Activated CD4-positive, alpha-beta T cell treated with anti-CD3 and anti-CD28 coated beads, Interleukin-2, amount 50 U/mL, for 16 hours (primary cell): ENCODE data around the gene KCNJ16.

Experiments
- DNase-seq: peaks from one replicate; pipeline ENCODE4 v3.0.0-alpha.2; 2020

KCNJ16 gene

DNA sequence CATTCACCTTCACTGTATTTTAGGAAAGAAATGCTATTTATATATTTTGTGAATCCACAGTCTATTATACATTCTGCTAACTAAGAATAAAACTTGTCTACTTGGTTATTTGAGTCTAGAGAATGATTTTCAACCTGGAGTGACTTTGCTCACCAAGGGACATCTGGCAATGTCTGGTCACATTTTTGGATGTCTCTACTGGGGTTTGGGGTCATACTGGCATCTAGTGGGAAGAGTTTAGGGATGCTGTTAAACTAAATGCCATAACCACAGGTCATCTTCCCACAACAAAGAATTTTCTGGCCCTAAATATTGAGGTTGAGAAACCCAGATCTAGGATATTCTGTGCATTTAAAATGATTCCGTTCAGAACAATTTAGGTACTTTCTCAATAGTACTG lies 26.0 kb downstream of the KCNJ16 start:
- no peak for DNase-seq

DNA sequence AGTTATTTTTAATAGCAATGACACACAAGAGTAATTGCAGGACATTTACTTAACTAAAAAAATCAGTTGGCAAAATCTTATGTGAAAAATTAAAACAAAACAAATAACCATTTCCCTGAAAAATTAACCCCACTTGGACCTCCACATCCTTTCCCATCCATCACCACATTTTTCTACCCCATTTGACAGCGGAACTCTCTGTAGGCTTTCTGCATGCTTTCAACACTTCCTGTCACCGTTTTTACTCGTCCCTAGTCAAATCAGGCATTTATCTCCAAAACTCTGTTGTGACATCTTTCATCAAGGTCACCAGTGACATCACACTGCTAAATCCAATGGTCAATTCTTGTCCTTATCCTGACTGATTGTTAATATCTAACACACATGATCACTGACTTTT lies 27.5 kb downstream of the KCNJ16 start:
- no peak for DNase-seq

DNA sequence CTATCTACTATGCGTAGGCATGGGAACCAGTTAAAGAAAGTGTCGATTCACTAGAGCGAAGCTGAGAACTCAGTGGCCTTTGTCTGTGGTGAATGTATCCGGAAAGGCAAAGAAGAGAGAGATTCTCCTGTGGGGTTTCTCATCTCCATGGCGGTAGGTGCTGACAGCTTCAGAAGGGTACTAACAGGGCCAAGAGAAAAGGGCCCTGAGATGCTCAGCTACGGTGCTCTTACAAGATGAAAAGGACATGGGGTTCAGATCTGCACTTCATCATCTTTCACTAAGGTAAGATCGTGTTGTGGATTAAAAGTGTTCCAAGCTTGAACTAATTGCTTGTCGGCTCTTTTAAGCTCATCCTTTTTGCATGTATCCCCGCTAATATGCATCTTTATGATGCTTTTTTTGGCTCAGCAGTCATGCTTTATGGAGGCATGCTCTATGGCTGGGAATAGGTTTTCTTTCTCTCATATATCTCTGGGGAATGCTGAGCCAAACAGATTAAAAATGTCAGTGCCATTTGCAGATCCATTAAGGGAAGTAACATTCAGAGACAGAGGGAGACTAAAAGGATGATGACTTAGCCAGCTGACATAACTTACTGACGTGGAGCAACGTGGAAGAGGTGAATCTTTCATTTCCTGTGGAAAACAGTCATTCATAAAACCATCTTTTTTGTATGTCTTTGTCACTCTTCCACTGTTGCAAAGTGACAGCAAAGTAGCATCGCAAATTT lies 29.9 kb downstream of the KCNJ16 start:
- DNase-seq: no peak

DNA sequence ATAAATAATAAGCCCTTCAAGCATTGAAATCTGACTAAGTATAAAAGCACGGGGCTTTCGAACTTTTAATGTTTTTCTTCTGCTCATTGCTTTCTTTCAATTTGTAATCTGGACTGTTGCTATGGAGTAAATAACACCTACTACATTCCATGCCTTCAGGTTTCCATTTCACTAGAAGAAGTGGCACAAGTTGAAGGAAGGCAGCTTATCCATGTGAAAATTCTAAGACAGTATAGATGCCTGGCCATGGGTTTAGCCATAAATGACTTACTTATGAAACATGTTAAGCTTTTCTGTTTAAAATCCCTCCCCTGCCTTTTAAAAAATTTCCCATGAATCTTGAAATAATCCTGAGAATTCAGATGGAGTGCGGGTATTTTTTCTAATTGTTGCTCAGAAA lies 30.6 kb downstream of the KCNJ16 start:
- no peak for DNase-seq

DNA sequence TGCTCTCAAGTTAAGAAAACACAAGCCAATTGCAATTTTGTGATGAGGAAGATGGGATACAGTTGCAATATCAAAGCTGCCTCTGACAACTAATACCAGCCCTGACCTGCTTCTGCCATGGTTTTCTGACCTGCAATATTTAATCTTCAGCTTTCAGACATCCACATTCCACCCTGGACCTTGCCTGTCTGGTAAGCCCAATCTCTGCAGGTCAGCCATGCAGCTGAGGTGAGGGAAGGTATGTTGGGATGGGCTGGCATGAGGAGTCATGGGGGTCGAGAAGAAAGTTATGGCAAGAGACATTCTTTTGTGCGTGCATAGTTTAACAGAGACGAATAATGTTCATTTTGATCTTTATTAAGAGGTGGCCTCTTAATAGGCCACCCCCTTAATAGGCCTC lies 31.5 kb downstream of the KCNJ16 start:
- DNase-seq: no peak

DNA sequence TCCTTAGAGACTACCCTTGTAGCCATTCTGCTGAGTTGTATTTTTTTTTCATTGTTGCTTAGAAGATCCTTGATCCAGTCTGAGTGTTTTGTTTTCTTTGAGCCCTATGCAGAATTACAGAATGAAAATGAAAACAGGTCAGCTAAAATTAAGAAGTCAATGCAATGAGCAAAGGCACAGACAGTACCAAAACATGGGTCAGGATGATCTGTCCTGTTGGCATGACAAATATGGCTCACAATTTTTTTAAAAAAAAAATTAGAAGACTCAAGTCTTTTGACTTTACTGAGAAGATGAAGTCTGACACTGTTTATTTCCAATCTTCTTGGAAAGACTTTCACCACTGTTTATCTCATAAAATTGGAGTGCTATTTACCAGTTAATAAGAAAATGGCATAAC lies 32.4 kb downstream of the KCNJ16 start:
- DNase-seq: no peak

DNA sequence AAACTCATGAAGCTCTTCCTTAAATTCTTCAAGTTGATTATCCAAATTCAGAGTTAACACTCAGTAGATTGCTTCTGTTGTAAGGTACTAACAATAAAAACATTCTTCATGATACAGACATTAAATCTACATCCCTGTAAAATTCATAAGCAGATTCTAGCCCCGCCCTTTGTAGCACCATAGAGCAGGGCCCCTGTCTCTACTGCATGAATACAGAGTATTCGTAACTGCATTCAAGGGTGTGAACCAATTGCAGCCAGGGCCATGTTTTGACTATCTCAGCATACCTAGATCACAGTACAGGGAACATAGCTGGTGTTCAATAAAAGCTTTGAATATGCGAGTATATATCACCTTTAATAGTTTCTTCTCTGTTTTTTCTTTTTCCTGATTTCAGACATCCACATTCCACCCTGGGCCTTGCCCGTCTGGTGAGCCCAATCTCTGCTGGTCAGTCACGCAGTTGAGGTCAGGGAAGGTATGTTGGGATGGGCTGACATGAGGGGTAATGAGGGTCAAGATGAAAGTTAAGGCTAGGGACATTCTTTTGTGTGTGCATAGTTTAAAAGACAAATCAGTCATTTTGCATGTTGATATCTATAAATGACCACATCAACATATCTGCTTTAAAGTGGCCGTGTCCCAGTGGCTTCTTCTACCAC lies 33.0 kb downstream of the KCNJ16 start:
- DNase-seq: no peak

DNA sequence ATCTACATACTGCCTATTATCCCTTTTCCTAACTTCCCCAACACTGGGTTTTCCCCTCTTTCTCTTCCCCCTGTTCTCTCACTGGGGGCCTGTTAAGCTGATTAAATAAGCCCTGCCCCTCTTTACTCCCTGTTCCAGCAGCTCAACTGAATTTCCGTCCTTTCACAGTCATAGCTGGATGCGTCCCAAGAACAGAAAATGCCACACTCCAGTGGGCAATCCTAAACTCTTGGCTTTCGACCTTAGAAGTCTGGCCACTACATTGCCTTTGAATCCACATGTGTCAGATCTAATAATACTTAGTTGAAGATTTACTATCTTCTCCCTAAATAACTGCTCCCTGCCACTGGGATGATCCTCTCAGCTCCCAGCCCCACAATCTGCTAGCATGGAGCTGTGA lies 34.5 kb downstream of the KCNJ16 start:
- DNase-seq: no peak

DNA sequence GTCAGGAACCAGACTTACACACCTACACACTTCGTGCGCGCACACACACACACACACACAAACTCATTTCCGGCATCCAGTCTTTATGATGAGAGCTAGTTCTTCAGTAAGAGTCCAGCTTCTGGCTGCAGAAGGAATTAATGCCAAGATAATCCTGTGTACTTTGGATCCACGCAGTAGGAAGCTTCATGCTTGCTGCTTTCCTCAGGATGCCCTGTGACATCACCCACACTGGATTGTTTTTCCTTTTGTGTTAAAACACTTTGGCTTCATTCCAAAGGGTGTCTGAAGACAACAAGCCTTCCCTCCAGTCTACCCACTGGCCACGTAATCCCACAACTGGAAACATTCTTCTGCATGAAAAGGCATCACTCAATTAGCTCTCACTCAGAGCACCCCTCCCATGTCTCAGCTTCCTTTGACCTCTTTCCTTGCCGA lies 35.4 kb downstream of the KCNJ16 start:
- no peak for DNase-seq

DNA sequence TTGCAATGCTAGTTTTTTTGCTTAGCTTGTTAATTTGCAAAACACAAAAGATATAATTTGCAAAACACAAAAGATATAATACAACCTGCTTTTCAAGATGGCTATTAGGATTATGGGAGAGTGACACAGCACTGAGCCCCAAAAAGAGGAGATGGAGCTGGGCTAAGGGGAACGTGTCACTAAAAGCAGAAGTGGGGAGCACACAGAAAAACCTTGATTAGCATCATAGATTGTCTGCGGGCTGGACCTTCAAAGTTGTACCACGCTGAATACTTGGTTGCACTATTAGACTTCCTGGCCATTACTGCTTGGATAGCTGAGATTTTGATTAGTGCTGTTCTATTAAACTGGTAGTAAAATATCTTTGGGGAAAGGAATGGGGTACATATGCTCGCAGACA lies 36.2 kb downstream of the KCNJ16 start:
- DNase-seq: no peak

DNA sequence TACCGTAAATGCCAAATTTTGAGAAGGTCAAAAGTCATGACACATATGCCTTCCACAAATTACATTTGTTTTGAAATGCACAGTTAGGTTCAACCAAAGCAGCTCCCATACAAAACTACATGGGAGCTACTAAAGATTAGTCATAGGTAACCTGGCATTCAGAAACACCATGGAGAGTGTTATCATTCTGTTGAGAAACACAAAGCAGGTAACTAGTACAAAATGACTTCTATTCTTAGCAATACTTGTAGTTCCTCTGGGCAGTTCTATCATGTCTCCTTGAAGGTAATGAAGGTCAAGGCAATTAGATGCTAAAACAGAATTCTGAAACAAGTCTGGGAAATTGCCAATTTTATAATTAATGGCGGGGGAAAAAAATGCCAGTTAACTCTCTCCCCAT lies 39.4 kb downstream of the KCNJ16 start:
- no peak for DNase-seq

DNA sequence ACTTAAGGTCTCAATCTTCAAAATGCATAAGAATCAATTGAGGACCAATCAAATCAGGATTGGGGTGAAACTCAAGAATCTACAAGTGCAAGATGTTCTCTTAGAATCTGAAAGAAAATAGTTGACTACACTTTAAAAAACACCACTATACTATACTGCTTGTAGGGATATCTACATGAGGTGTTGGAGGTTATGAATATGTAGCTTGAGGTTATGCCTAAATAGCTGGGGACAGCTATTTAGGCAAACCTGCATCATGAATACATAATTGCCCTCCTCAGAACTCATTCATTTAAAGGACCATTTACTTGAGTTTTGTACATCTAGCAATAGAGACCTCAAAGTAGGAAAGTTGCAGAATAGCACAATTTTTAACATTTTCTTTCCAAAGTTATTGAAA lies 40.1 kb downstream of the KCNJ16 start:
- DNase-seq: no peak

DNA sequence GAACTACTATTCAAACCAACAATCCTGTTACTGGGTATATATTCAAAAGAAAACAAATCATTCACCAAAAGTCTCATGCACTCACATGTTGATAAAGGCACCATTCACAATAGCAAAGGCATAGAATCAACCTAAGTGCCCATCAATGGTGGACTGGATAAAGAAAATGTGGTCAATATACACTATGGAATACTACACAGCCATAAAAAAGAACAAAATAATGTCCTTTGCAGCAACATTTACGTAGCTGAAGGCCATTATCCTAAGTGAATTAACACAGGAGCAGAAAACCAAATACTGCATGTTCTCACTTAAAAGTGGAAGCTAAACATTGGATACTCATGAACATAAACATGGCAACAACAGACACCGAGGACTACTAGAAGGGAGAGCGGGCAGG lies 41.9 kb downstream of the KCNJ16 start:
- no peak for DNase-seq

DNA sequence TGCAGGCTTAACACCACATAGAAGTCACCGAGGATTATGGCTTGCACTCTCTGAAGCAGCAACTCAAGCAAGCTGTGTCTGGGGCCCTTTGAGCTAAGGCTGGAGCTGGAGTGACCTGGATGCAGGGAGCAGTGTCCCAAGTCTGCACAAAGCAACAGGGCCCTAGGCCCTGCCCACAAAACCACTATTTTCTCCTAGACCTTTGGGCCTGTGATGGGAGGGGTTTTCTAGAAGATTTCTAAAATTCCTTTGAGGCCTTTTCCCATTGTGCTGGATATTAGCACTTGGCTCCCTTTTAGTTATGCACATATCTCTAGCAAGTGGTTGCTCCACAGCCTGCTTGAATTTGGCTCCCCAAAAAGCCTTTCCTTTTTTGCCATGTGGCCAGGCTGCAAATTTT lies 44.5 kb downstream of the KCNJ16 start:
- DNase-seq: no peak

DNA sequence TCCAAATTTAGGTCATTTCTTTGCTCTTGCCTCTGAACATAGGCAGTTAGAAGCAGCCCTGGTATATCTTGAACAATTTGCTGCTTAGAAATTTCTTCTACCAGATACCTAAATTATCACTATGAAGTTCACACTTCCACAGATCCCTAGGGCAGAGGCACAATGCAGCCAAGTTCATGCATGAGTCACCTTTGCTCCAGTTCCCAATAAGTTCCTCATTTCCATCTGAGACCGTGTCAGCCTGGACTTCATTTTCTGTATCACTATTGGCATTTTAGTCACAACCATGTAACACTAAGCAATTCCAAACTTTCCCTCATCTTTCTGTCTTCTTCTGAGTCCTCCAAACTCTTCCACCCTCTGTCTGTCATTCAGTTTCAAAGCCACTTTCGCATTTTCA lies 45.0 kb downstream of the KCNJ16 start:
- no peak for DNase-seq

DNA sequence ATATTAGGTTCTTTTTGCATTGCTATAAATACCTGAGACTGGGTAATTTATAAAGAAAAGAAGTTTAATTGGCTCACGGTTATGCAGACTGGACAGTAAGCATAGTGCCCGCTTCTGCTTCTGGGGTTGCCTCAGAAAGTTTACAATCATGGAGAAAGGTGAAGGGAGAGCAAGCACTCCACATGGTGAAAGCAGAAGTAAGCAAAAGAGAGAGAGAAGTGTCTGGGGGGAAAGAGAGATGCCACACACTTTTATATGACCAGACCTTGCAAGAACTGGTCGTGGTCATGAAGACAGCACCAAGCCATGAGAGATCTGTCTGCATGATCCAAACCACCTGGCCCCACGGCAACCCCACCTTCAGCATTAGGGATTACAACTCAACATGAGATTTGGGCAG lies 45.4 kb downstream of the KCNJ16 start:
- DNase-seq: no peak

DNA sequence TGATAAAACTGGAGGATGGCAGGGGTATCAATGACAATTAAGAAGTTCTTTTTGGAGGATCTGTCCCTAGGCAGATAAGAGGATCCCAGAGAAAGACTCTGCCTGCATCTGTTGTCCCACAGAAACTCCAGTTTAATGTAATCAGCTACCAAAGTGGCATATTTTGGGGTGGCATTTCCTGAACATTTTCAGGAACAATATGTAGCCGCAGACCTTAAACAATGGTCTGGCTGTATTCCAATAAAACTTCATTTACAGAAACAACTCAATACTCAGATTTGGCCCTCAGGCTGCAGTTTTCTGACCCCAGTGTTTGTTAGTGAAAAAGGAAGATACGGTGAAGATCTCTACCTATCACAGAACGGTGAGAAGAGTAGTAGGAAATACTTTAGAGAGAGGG lies 46.1 kb downstream of the KCNJ16 start:
- no peak for DNase-seq

DNA sequence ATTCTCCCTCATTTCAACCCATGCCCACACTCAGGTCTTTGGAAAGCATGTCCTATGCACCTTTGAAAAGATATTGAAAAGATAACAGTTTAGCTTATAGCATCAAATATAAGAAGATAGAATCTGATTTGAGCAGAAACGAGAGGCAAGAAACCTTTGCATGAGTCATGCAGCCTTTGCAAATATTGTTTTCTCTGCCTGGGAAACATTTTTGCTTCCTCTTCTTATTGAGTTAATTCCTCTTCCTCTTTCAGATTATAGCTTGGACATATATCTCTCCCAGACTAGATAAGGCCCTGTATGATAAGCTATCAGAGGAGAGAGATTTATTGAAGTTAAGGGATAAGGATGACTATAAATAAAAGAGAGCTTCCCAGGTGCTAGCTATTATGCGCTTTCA lies 48.2 kb downstream of the KCNJ16 start:
- no peak for DNase-seq

DNA sequence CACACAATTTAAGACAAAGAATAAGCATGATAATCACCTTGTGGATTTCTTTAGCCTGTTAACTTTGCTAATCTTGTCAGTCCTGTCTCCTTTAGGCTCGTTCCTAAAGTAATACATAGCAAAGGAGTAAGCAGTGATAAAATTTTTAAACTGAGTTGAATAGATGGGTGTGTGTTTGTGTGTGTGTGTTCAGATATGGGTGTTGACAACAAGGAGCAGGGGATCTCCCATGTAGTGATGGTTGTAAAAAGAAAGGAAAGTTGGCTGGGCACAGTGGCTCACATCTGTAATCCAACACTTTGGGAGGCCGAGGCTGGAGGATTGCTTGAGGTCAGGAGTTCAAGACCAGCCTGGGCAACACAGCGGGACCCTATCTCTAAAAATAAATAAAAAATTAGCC lies 49.7 kb downstream of the KCNJ16 start:
- DNase-seq: no peak

DNA sequence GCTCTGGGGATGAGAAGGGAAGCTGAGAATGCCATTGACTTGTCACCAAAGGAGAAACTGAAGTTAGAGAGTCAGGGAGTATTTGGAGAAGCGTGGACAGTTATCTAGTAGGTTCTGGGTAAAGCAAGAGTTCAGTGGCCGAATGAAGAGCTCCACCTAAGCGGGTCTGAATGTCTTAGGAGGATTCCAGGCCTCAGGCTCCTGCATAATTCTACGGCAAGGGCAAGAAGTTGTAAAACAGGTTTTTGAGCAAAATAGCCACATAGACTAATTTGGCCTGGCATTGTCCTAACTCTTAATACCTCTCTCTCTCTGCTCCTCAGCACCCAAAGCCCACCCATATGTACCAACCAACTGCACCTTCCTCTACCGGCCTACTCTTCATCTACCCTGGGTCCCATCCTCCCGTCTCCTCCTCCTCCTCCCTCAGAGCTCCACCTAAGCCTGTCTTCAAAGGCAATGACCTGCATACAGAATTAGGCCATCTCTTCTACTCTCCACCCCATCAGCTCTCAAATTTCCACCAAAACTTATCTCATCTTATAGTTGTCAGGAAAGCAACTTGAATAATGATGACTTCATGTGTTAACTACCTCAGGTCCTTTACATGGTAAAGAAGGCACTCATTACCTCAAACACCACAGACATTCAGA lies 52.3 kb downstream of the KCNJ16 start:
- no peak for DNase-seq

DNA sequence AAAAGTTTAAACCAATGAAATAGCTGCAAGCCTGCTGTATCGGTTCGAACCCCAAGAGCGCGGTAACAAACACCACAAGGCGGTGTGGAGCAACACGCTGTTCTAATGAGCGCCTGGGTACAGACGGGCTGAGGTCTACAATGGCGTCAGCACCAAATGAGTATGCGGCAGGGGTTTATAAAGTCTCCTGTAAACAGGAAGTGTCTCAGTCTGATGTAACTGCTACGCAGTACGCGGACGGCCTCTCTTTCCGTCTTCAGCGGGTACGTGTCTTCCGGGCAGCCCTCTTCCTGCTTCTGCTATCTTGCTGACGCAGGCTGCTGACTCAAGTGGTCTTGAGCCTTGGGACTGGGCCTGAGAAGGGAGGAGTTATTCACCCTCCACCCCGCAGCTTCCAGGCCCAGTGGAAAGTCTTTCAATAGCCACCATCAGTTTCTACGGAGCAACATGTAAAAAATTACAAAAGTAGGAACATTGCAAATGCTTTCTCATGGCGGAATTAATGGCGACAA lies 53.8 kb downstream of the KCNJ16 start:
- DNase-seq: no peak

DNA sequence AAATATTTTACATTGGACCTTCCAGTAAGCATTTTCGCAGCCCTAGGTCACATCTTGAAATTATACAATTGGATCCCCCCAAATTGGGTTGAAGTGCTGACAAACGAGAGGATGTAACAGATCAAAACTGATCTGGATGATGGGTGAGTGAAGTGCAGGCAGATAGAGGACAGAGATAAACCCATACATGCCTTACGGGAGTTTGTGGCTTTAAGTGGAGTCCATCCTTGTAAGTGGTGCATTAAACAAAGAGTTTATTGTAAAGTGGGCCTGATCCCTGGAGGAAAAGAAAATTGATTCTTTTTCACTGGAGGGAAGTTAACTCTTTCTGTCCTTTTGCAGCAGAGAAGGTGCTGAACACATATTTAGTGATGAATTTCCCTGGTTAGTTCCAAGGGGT lies 55.3 kb downstream of the KCNJ16 start:
- DNase-seq: no peak

DNA sequence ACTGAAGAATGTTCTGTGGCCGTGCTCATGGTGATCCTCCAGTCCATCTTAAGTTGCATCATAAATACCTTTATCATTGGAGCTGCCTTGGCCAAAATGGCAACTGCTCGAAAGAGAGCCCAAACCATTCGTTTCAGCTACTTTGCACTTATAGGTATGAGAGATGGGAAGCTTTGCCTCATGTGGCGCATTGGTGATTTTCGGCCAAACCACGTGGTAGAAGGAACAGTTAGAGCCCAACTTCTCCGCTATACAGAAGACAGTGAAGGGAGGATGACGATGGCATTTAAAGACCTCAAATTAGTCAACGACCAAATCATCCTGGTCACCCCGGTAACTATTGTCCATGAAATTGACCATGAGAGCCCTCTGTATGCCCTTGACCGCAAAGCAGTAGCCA lies 57.5 kb downstream of the KCNJ16 start:
- no peak for DNase-seq

DNA sequence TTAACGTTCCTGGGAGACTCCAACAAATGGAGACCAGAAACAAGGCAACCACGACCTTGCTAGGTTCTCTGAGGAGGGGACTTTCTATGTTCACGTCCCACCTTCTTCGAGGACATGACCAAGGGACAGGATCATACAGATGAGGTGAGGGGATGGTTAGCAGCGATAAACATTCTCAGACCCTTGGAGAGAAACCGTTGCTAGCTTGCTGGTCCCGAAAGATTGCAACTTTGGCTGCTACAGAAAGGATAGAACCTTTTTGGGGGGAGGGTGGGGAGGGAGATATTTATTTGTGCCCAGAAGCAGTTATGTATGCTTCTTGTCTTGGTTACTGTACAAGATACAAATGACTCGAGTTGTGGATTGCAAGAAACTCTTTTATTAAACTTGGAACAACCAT lies 59.0 kb downstream of the KCNJ16 start:
- no peak for DNase-seq
